Nephron progenitor cell (in vitro differentiated cells): ENCODE measurements around the gene CEL.
A peak's percentile ranks its signal among the peaks of the same experiment; 100 is the strongest.
"Not testable (repeated sequence)": the region's sequence is repeated elsewhere in the genome, so short reads cannot be mapped to it uniquely, and the experiment has no call there.

Source experiments
- DNase-seq: peaks from one replicate; pipeline ENCODE4 v3.0.0; 2021
- H3K27ac Mint-ChIP-seq: 2 replicates; pipeline ENCODE4 v1.8.0; 2021; ENCODE audit warnings: mild to moderate bottlenecking, moderate library complexity, mixed read lengths
- H3K27me3 Mint-ChIP-seq: 2 replicates; pipeline ENCODE4 v1.8.0; 2021; ENCODE audit warnings: mild to moderate bottlenecking, low read depth, mixed read lengths; ENCODE audit not compliant: poor library complexity
- H3K36me3 Mint-ChIP-seq: 2 replicates; pipeline ENCODE4 v1.8.0; 2021; ENCODE audit warnings: low read depth, mixed read lengths
- H3K4me1 Mint-ChIP-seq: 2 replicates; pipeline ENCODE4 v1.8.0; 2021; ENCODE audit warnings: mixed read lengths
- H3K4me3 Mint-ChIP-seq: 2 replicates; pipeline ENCODE4 v1.8.0; 2021; ENCODE audit warnings: mild to moderate bottlenecking, moderate library complexity, mixed read lengths
- H3K9me3 Mint-ChIP-seq: 2 replicates; pipeline ENCODE4 v1.8.0; 2021; ENCODE audit warnings: mild to moderate bottlenecking, moderate library complexity, mixed read lengths
- CTCF ChIP-seq: fragments of 200-600 bp; sonication (generic); IDR thresholded peaks from 2 replicates; pipeline ENCODE4 v1.5.0; 2021; ENCODE audit warnings: antibody characterized with exemption

The CEL gene

GRCh38 chr9:133067006-133067405 is 5.2 kb downstream of the CEL start:
- Mint-ChIP-seq H3K9me3 (no peaks in the 10 kb centered on the region), H3K27ac (no peak overlapping the region), H3K4me3 (no peak overlapping the region), H3K27me3 (peaks cover 4% of the 10 kb centered on the region), H3K36me3 (peaks cover 11% of the 10 kb centered on the region), H3K4me1 (no peaks in the 10 kb centered on the region)
- TF ChIP-seq CTCF = no peak
- DNase-seq = no peak

DNA sequence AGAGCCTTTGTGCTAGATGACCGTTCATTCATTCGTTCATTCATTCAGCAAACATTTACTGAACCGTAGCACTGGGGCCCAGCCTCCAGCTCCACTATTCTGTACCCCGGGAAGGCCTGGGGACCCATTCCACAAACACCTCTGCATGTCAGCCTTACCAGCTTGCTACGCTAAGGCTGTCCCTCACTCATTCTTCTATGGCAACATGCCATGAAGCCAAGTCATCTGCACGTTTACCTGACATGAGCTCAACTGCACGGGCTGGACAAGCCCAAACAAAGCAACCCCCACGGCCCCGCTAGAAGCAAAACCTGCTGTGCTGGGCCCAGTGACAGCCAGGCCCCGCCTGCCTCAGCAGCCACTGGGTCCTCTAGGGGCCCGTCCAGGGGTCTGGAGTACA is 6.0 kb downstream of the CEL start:
- no peak for DNase-seq
- Mint-ChIP-seq H3K27me3 (peaks cover 6% of the 10 kb centered on the region), H3K27ac (no peak overlapping the region), H3K4me3 (no peak overlapping the region), H3K9me3 (no peaks in the 10 kb centered on the region), H3K36me3 (peaks cover 18% of the 10 kb centered on the region), H3K4me1 (no peaks in the 10 kb centered on the region)
- TF ChIP-seq CTCF = no peak

DNA sequence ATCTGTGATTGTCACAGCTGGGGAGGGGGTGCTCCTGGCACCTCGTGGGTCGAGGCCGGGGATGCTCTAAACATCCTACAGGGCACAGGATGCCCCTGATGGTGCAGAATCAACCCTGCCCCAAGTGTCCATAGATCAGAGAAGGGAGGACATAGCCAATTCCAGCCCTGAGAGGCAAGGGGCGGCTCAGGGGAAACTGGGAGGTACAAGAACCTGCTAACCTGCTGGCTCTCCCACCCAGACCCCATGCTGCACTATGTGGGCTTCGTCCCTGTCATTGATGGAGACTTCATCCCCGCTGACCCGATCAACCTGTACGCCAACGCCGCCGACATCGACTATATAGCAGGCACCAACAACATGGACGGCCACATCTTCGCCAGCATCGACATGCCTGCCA is 6.7 kb downstream of the CEL start:
- peaks cover 18% of the 10 kb centered on the region for H3K36me3 Mint-ChIP-seq
- DNase-seq, H3K27me3 Mint-ChIP-seq, H3K4me3 Mint-ChIP-seq, H3K27ac Mint-ChIP-seq, H3K9me3 Mint-ChIP-seq, H3K4me1 Mint-ChIP-seq: not testable (repeated sequence)

- H3K36me3 Mint-ChIP-seq = peaks cover 18% of the 10 kb centered on the region
Measured at GRCh38 chr9:133070500-133070961, 8.8 kb downstream of the CEL start.

GRCh38 chr9:133070985-133071384 is 9.2 kb downstream of the CEL start:
- not testable (repeated sequence) for H3K27ac Mint-ChIP-seq, H3K9me3 Mint-ChIP-seq, DNase-seq, H3K4me3 Mint-ChIP-seq, H3K4me1 Mint-ChIP-seq
- peaks cover 18% of the 10 kb centered on the region for H3K36me3 Mint-ChIP-seq
- peaks cover 14% of the 10 kb centered on the region for H3K27me3 Mint-ChIP-seq

More at GRCh38 chr9:133070500-133070961, 8.8 kb downstream of the CEL start:
- not testable (repeated sequence) for H3K4me3 Mint-ChIP-seq, DNase-seq, H3K9me3 Mint-ChIP-seq, H3K4me1 Mint-ChIP-seq
- Mint-ChIP-seq H3K27ac (peak overlapping the region; percentile 54), H3K27me3 (peaks cover 13% of the 10 kb centered on the region)

DNA sequence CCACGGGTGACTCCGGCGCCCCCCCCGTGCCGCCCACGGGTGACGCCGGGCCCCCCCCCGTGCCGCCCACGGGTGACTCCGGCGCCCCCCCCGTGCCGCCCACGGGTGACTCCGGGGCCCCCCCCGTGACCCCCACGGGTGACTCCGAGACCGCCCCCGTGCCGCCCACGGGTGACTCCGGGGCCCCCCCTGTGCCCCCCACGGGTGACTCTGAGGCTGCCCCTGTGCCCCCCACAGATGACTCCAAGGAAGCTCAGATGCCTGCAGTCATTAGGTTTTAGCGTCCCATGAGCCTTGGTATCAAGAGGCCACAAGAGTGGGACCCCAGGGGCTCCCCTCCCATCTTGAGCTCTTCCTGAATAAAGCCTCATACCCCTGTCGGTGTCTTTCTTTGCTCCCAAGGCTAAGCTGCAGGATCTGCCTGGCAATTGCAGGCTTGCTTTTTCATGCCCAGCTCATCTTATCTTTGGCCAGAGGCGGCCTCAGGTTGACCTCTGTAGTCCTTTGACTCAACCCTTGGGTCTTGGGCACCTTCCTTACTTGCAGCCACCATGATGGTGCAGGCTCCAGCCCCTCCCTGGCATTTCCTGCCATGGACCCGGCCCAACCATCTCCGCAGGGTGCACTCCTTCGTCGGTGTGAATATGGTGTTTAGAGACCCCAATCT is 9.8 kb downstream of the CEL start:
- peaks cover 14% of the 10 kb centered on the region for H3K27me3 Mint-ChIP-seq
- H3K27ac Mint-ChIP-seq = no peak overlapping the region
- no peak overlapping the region for H3K4me3 Mint-ChIP-seq
- DNase-seq = no peak
- no peaks in the 10 kb centered on the region for H3K9me3 Mint-ChIP-seq
- peaks cover 18% of the 10 kb centered on the region for H3K36me3 Mint-ChIP-seq
- TF ChIP-seq CTCF = no peak
- H3K4me1 Mint-ChIP-seq = peaks cover 5% of the 10 kb centered on the region

- not testable (repeated sequence) for H3K27ac Mint-ChIP-seq, H3K9me3 Mint-ChIP-seq, DNase-seq, H3K4me3 Mint-ChIP-seq
- peaks cover 14% of the 10 kb centered on the region for H3K27me3 Mint-ChIP-seq
- peaks cover 18% of the 10 kb centered on the region for H3K36me3 Mint-ChIP-seq
- H3K4me1 Mint-ChIP-seq = peaks cover 10% of the 10 kb centered on the region
Measured at GRCh38 chr9:133072210-133072609, 10.4 kb downstream of the CEL start.
